ENCODE measurements around the gene PCGF3. TPM values are rescaled to one million over a fixed set of nuclear protein-coding genes. Genes with fewer than 3 reads are reported as not detected.
"Not testable (repeated sequence)": the region's sequence is repeated elsewhere in the genome, so short reads cannot be mapped to it uniquely, and the experiment has no call there.

Gene PCGF3
- total and polyA plus RNA-seq, 2 donors from 2014 or later: 21.7 to 59.6 TPM

- Histone ChIP-seq H3K4me1 (ENCODE audit: control insufficient read depth in 2 of 3, insufficient read depth in 2 of 3, low read depth in 1 of 3, low read length in 3 of 3) (peaks cover 0 to 22% (median 4%) of the 10 kb centered on the region in 3 donors), H3K27me3 (ENCODE audit: control insufficient read depth, insufficient read depth, low read length) (no peaks in the 10 kb centered on the region), H3K27ac (ENCODE audit: low read depth in 2 of 2, low read length in 2 of 2) (no peak overlapping the region), H3K4me3 (ENCODE audit: low read length in 3 of 3) (no peak overlapping the region), H3K9ac (ENCODE audit: low read length in 3 of 3) (peak overlapping the region in 1 of 3 donors; percentile 12), H3K9me3 (ENCODE audit: control insufficient read depth in 2 of 3, insufficient read depth in 1 of 3, low read length in 3 of 3) (no peaks in the 10 kb centered on the region), H3K36me3 (ENCODE audit: control insufficient read depth in 2 of 3, insufficient read depth in 3 of 3, low read length in 3 of 3) (peaks cover 6 to 48% (median 15%) of the 10 kb centered on the region in 3 donors)
- DNase-seq (no peak), FAIRE-seq (no peak)
- intact Hi-C loops (cut with DNase I): no loop called here
- no peak for TF ChIP-seq CTCF (IDR thresholded peaks at IDR 0.05; ENCODE audit: borderline replicate concordance, extremely low read depth, insufficient read depth)
Observed at GRCh38 chr4:772118-772517, 66.5 kb downstream of the PCGF3 start.

GRCh38 chr4:772776-773175, 67.1 kb downstream of the PCGF3 start:
- intact Hi-C loops (cut with DNase I): no loop called here
- FAIRE-seq (no peak), DNase-seq (no peak)
- peaks cover 0 to 22% (median 4%) of the 10 kb centered on the region in 3 donors for H3K4me1 ChIP-seq (ENCODE audit: control insufficient read depth in 2 of 3, insufficient read depth in 2 of 3, low read depth in 1 of 3, low read length in 3 of 3)
- H3K9me3 ChIP-seq (ENCODE audit: control insufficient read depth in 2 of 3, insufficient read depth in 1 of 3, low read length in 3 of 3): no peaks in the 10 kb centered on the region
- no peak overlapping the region for H3K27ac ChIP-seq (ENCODE audit: low read depth in 2 of 2, low read length in 2 of 2)
- no peak overlapping the region for H3K4me3 ChIP-seq (ENCODE audit: low read length in 3 of 3)
- H3K36me3 ChIP-seq (ENCODE audit: control insufficient read depth in 2 of 3, insufficient read depth in 3 of 3, low read length in 3 of 3): peaks cover 4 to 47% (median 15%) of the 10 kb centered on the region in 3 donors
- H3K9ac ChIP-seq (ENCODE audit: low read length in 3 of 3): no peak overlapping the region
- H3K27me3 ChIP-seq (ENCODE audit: control insufficient read depth, insufficient read depth, low read length): no peaks in the 10 kb centered on the region
- no peak for TF ChIP-seq CTCF (IDR thresholded peaks at IDR 0.05; ENCODE audit: borderline replicate concordance, extremely low read depth, insufficient read depth)

- TF ChIP-seq CTCF (IDR thresholded peaks at IDR 0.05; ENCODE audit: borderline replicate concordance, extremely low read depth, insufficient read depth): no peak
- no peak overlapping the region for H3K9ac ChIP-seq (ENCODE audit: low read length in 3 of 3)
- DNase-seq: no peak
- H3K4me1 ChIP-seq (ENCODE audit: control insufficient read depth in 2 of 3, insufficient read depth in 2 of 3, low read depth in 1 of 3, low read length in 3 of 3): peaks cover 0 to 22% (median 4%) of the 10 kb centered on the region in 3 donors
- no peaks in the 10 kb centered on the region for H3K27me3 ChIP-seq (ENCODE audit: control insufficient read depth, insufficient read depth, low read length)
- no peaks in the 10 kb centered on the region for H3K9me3 ChIP-seq (ENCODE audit: control insufficient read depth in 2 of 3, insufficient read depth in 1 of 3, low read length in 3 of 3)
- no peak overlapping the region for H3K27ac ChIP-seq (ENCODE audit: low read depth in 2 of 2, low read length in 2 of 2)
- H3K36me3 ChIP-seq (ENCODE audit: control insufficient read depth in 2 of 3, insufficient read depth in 3 of 3, low read length in 3 of 3): peaks cover 4 to 47% (median 15%) of the 10 kb centered on the region in 3 donors
- no peak for FAIRE-seq
- intact Hi-C loops (cut with DNase I): no loop called here
- no peak overlapping the region for H3K4me3 ChIP-seq (ENCODE audit: low read length in 3 of 3)
Observed at GRCh38 chr4:773214-773613, 67.6 kb downstream of the PCGF3 start.

GRCh38 chr4:774419-775092, 68.9 kb downstream of the PCGF3 start:
- H3K27me3 ChIP-seq (ENCODE audit: control insufficient read depth, insufficient read depth, low read length); intact Hi-C loops (cut with DNase I); FAIRE-seq; H3K9ac ChIP-seq (ENCODE audit: low read length in 3 of 3); H3K9me3 ChIP-seq (ENCODE audit: control insufficient read depth in 2 of 3, insufficient read depth in 1 of 3, low read length in 3 of 3); DNase-seq; H3K27ac ChIP-seq (ENCODE audit: low read depth in 2 of 2, low read length in 2 of 2): not testable (repeated sequence)
- peaks cover 4 to 47% (median 15%) of the 10 kb centered on the region in 3 donors for H3K36me3 ChIP-seq (ENCODE audit: control insufficient read depth in 2 of 3, insufficient read depth in 3 of 3, low read length in 3 of 3)
- peak overlapping the region in 1 of 3 donors; percentile 24 for H3K4me3 ChIP-seq (ENCODE audit: low read length in 3 of 3)
- H3K4me1 ChIP-seq (ENCODE audit: control insufficient read depth in 2 of 3, insufficient read depth in 2 of 3, low read depth in 1 of 3, low read length in 3 of 3): peaks cover 0 to 26% (median 4%) of the 10 kb centered on the region in 3 donors

GRCh38 chr4:775485-775884, 69.9 kb downstream of the PCGF3 start:
- DNase-seq; H3K4me3 ChIP-seq (ENCODE audit: low read length in 3 of 3); H3K27me3 ChIP-seq (ENCODE audit: control insufficient read depth, insufficient read depth, low read length); H3K27ac ChIP-seq (ENCODE audit: low read depth in 2 of 2, low read length in 2 of 2); H3K9me3 ChIP-seq (ENCODE audit: control insufficient read depth in 2 of 3, insufficient read depth in 1 of 3, low read length in 3 of 3); FAIRE-seq; intact Hi-C loops (cut with DNase I); H3K9ac ChIP-seq (ENCODE audit: low read length in 3 of 3): not testable (repeated sequence)
- peaks cover 3 to 38% (median 10%) of the 10 kb centered on the region in 3 donors for H3K36me3 ChIP-seq (ENCODE audit: control insufficient read depth in 2 of 3, insufficient read depth in 3 of 3, low read length in 3 of 3)
- H3K4me1 ChIP-seq (ENCODE audit: control insufficient read depth in 2 of 3, insufficient read depth in 2 of 3, low read depth in 1 of 3, low read length in 3 of 3): peaks cover 0 to 34% (median 7%) of the 10 kb centered on the region in 3 donors

Measured in kidney (tissue), 14 donors.